Measurements from ENCODE around the gene PTGR3.

DNA sequence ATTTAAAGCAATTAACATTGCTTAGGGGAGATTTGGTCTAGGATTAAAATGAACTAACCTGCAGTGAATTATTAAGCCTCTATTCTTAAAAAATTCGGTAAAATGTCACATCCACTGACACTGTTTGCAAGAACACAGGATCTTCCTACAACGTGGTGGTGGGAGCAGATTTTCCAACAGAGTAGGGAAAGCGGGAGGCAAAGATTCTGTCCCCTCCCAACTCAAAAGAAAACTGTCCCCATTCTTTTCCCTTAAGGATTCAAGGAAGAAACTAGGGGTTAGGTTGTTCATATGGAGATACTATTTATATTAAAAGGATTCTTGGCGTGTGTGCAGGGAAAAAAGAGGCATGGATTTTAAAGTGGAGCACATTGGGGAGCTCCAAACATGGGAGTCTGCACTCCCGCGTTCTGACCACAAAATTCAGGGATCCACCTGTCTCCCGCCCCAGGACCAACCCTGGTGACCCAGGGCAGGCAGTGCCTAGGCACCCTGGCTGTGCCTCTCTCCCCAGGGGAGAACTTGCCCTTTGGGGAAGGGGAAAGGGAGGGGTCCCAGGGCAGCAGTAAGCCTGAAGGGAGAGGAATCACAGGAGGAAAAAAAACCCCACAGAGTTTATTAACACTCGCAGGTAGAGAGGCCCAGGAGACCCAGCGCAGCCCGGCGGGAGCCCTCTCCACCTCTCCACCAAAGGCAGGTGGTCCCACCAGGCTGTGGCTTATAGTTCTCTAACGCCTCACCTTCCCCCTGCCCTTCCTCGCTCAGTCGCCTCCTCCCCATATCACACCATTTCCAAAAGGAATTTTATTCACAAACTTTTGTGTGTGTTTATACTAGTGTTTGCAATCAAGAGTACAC lies 2.3 kb downstream of the PTGR3 start:
- TF ChIP-seq, protein P1, sequence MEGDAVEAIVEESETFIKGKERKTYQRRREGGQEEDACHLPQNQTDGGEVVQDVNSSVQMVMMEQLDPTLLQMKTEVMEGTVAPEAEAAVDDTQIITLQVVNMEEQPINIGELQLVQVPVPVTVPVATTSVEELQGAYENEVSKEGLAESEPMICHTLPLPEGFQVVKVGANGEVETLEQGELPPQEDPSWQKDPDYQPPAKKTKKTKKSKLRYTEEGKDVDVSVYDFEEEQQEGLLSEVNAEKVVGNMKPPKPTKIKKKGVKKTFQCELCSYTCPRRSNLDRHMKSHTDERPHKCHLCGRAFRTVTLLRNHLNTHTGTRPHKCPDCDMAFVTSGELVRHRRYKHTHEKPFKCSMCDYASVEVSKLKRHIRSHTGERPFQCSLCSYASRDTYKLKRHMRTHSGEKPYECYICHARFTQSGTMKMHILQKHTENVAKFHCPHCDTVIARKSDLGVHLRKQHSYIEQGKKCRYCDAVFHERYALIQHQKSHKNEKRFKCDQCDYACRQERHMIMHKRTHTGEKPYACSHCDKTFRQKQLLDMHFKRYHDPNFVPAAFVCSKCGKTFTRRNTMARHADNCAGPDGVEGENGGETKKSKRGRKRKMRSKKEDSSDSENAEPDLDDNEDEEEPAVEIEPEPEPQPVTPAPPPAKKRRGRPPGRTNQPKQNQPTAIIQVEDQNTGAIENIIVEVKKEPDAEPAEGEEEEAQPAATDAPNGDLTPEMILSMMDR (IDR thresholded peaks at IDR 0.05) = no peak
- TF ChIP-seq POLR2A (IDR thresholded peaks at IDR 0.05) = no peak

Data from esophagus squamous epithelium (tissue), 4 donors.